K562 (cell line): ENCODE measurements around the gene CUEDC2. TPM values are rescaled to one million over a fixed set of nuclear protein-coding genes. Genes with fewer than 3 reads are reported as not detected.
A peak's percentile ranks its signal among the peaks of the same experiment; 100 is the strongest.

ENCODE experiments used
- CBX3 ChIP-seq, 2 experiments: IDR thresholded peaks; 1 replicate in 1 of 2; 2 replicates in 1 of 2; pipeline ENCODE4 v1.6.1; 2012; ENCODE audit warnings: inconsistent platforms in 2 of 2, low read length in 2 of 2, borderline replicate concordance in 1 of 2, control low read depth in 1 of 2
- CXXC5 ChIP-seq: fragments of 250-450 bp; sonication (Bioruptor Pico); IDR thresholded peaks from 2 replicates; pipeline ENCODE4 v1.8.0; 2022; ENCODE audit warnings: inconsistent platforms, mild to moderate bottlenecking, moderate library complexity
- LCOR ChIP-seq: sonication (generic); formaldehyde crosslinking; IDR thresholded peaks from 2 replicates; pipeline ENCODE4 v1.8.0; 2022; ENCODE audit warnings: mild to moderate bottlenecking, missing genetic modification reagents
- MED1 ChIP-seq: sonication (generic); formaldehyde crosslinking; IDR thresholded peaks from 2 replicates; pipeline ENCODE4 v1.8.1; 2023; ENCODE audit warnings: missing genetic modification reagents, borderline replicate concordance
- MXI1 ChIP-seq: IDR thresholded peaks from 2 replicates; pipeline ENCODE4 v1.6.1; 2011; ENCODE audit warnings: low read depth, mild to moderate bottlenecking, improper control_type of control experiment, low read length
- NBN ChIP-seq: fragments of 450-650 bp; IDR thresholded peaks from 2 replicates; pipeline ENCODE4 v1.6.1; 2016; ENCODE audit warnings: low read depth, mild to moderate bottlenecking
- NCOA6 ChIP-seq: fragments of 450-650 bp; IDR thresholded peaks from 2 replicates; pipeline ENCODE4 v1.6.1; 2017; ENCODE audit warnings: mild to moderate bottlenecking
- NFIX ChIP-seq: fragments of 250-450 bp; sonication (Bioruptor Pico); IDR thresholded peaks from 2 replicates; pipeline ENCODE4 v1.4.0; 2020; ENCODE audit warnings: low read depth, mild to moderate bottlenecking, moderate library complexity
- SMARCA5 ChIP-seq: fragments of 450-650 bp; IDR thresholded peaks from 2 replicates; pipeline ENCODE4 v1.6.1; 2016
- SNIP1 ChIP-seq: fragments of 450-650 bp; IDR thresholded peaks from 2 replicates; pipeline ENCODE4 v1.7.1; 2017; ENCODE audit warnings: low read depth, mild to moderate bottlenecking
- STAT5A ChIP-seq: IDR thresholded peaks from 2 replicates; pipeline ENCODE4 v1.6.1; 2012; ENCODE audit warnings: low read length, inconsistent platforms, borderline replicate concordance
- TARDBP ChIP-seq: fragments of 450-650 bp; IDR thresholded peaks from 2 replicates; pipeline ENCODE4 v1.6.1; 2016
- TEAD1 ChIP-seq, 2 experiments: fragments of 450-650 bp in 1 of 2; sonication (generic) in 1 of 2; formaldehyde crosslinking; IDR thresholded peaks; 2 replicates each; pipeline versions ENCODE4 v1.4.0 to v1.8.0; 2020 to 2022; ENCODE audit warnings: mild to moderate bottlenecking in 2 of 2, missing genetic modification reagents in 1 of 2
- TSC22D4 ChIP-seq: fragments of 450-650 bp; IDR thresholded peaks from 2 replicates; pipeline ENCODE4 v1.6.1; 2016; ENCODE audit warnings: missing genetic modification characterization, missing biosample characterization, control low read depth
- YBX1 ChIP-seq: fragments of 450-650 bp; IDR thresholded peaks from 2 replicates; pipeline ENCODE4 v1.7.1; 2016; ENCODE audit warnings: mild to moderate bottlenecking
- ZNF212 ChIP-seq: fragments of 450-650 bp; formaldehyde crosslinking; IDR thresholded peaks from 2 replicates; pipeline ENCODE4 v1.4.0; 2020; ENCODE audit warnings: mild to moderate bottlenecking
- ZNF280A ChIP-seq: fragments of 450-650 bp; IDR thresholded peaks from 2 replicates; pipeline ENCODE4 v1.6.1; 2018; ENCODE audit warnings: mild to moderate bottlenecking, low read depth; ENCODE audit not compliant: partially characterized antibody
- ZNF3 ChIP-seq: fragments of 250-450 bp; sonication (Bioruptor Pico); IDR thresholded peaks from 2 replicates; pipeline ENCODE4 v1.5.0; 2021; ENCODE audit warnings: mild to moderate bottlenecking, moderate library complexity
- ZNF436 ChIP-seq: fragments of 250-450, 450-650 bp; sonication (Bioruptor Pico); formaldehyde crosslinking; IDR thresholded peaks from 2 replicates; pipeline ENCODE4 v1.7.0; 2020; ENCODE audit warnings: mild to moderate bottlenecking
- ZNF668 ChIP-seq: fragments of 250-450 bp; sonication (Bioruptor Pico); IDR thresholded peaks from 2 replicates; pipeline ENCODE4 v1.8.0; 2022; ENCODE audit warnings: mild to moderate bottlenecking, inconsistent platforms
- polyA plus RNA-seq, 8 experiments: library from polyadenylated mRNA; depleted of rRNA in 4 of 8; stranded (reverse) in 5 of 8; unstranded in 3 of 8; fragments of >200 nt; fragmentation: Nextera tagmentation in 2 of 8; fragmentation: Illumina TruSeq in 1 of 8; extraction: Ambion mirVana in 2 of 8; extraction: Trizol in 1 of 8; gene quantifications; 2 replicates each; pipeline versions ENCODE4 v1.2.1 to v1.2.3, GENCODE V29; 2011 to 2014; ENCODE audit warnings: inconsistent platforms in 1 of 8, missing spikeins in 1 of 8
- total RNA-seq, 7 experiments: library from RNA; depleted of rRNA in 6 of 7; stranded (reverse); fragments of >200 nt in 6 of 7; fragmentation: Illumina TruSeq in 2 of 7; extraction: Trizol in 2 of 7; gene quantifications; 2 replicates each; pipeline versions ENCODE4 v1.2.1 to v1.2.3, GENCODE V29; 2011 to 2021; ENCODE audit warnings: low replicate concordance in 1 of 7
- TF ChIP-seq, protein P1 (sequence below): fragments of 450-650 bp; IDR thresholded peaks from 2 replicates; pipeline ENCODE4 v1.6.1; 2017; ENCODE audit warnings: antibody characterized with exemption, mild to moderate bottlenecking
- TF ChIP-seq, protein P2 (sequence below): fragments of 450-650 bp; formaldehyde crosslinking; IDR thresholded peaks from 2 replicates; pipeline ENCODE4 v1.4.0; 2020; ENCODE audit warnings: mild to moderate bottlenecking, moderate library complexity

Gene CUEDC2
- total and polyA plus RNA-seq, 9 of the 15 experiments (the other 6 are each of a cell fraction or from before 2014, with no cell fraction given): 8.5 to 48.9 (median 27.4) TPM

DNA sequence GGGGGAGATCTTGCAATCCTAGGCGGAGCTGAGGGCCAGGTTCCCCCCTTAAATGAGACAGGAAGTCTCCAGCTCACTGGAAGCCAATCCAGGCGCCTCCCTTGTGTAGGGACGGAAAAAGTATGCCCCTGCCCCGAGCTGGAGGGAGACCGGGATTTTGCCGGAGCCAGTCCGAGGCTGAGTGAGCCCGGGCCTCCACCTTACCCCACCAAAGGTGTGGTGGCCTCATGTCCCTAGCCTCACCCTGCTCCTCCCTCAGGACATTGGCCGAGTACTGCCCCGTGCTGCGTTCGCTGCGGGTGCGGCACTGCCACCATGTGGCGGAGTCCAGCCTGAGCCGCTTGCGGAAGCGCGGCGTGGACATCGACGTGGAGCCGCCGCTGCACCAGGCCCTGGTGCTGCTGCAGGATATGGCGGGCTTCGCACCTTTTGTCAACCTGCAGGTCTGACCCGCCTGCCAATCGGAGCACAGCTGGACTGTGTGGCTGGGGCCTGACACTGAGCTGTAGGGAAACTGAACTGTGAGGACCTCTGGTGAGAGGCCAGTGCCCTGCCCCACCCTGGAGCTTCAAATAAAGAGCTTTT is 9.7 kb downstream of the CUEDC2 start (continued):
- TF ChIP-seq ZNF3: no peak
- TF ChIP-seq ZNF280A: no peak
- no peak for TF ChIP-seq LCOR
- no peak for TF ChIP-seq MED1 (CRISPR knock-in tag)
- TF ChIP-seq SMARCA5: no peak
- no peak for TF ChIP-seq TARDBP
- TF ChIP-seq SNIP1: no peak
- no peak for TF ChIP-seq YBX1
- TF ChIP-seq CBX3 (IDR thresholded peaks at IDR 0.05; ENCODE audit: borderline replicate concordance in 1 of 2, low read length in 2 of 2): peak in 1 of 2 experiments; percentile 88; a peak in 1 of 3 replicates
- TF ChIP-seq ZNF668 (CRISPR knock-in tag): no peak
- no peak for TF ChIP-seq TSC22D4 (tag)
- TF ChIP-seq CXXC5 (CRISPR knock-in tag): peak; percentile 90
- TF ChIP-seq NBN: 0 out of 2 replicates have a peak, but pooled peaks have one; percentile 38
- peak; percentile 24; the same call in 1 of the 2 replicates for TF ChIP-seq MXI1
- TF ChIP-seq NCOA6: no peak
- no peak for TF ChIP-seq NFIX (CRISPR knock-in tag)
- no peak for TF ChIP-seq STAT5A
- TF ChIP-seq TEAD1 (CRISPR knock-in tag; IDR thresholded peaks at IDR 0.05): peak in 1 of 2 experiments; percentile 62; a peak in 2 of 4 replicates
- TF ChIP-seq, protein P1, sequence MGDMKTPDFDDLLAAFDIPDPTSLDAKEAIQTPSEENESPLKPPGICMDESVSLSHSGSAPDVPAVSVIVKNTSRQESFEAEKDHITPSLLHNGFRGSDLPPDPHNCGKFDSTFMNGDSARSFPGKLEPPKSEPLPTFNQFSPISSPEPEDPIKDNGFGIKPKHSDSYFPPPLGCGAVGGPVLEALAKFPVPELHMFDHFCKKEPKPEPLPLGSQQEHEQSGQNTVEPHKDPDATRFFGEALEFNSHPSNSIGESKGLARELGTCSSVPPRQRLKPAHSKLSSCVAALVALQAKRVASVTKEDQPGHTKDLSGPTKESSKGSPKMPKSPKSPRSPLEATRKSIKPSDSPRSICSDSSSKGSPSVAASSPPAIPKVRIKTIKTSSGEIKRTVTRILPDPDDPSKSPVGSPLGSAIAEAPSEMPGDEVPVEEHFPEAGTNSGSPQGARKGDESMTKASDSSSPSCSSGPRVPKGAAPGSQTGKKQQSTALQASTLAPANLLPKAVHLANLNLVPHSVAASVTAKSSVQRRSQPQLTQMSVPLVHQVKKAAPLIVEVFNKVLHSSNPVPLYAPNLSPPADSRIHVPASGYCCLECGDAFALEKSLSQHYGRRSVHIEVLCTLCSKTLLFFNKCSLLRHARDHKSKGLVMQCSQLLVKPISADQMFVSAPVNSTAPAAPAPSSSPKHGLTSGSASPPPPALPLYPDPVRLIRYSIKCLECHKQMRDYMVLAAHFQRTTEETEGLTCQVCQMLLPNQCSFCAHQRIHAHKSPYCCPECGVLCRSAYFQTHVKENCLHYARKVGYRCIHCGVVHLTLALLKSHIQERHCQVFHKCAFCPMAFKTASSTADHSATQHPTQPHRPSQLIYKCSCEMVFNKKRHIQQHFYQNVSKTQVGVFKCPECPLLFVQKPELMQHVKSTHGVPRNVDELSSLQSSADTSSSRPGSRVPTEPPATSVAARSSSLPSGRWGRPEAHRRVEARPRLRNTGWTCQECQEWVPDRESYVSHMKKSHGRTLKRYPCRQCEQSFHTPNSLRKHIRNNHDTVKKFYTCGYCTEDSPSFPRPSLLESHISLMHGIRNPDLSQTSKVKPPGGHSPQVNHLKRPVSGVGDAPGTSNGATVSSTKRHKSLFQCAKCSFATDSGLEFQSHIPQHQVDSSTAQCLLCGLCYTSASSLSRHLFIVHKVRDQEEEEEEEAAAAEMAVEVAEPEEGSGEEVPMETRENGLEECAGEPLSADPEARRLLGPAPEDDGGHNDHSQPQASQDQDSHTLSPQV: peak; percentile 88
- no peak for TF ChIP-seq ZNF436 (CRISPR knock-in tag)
- TF ChIP-seq ZNF212 (CRISPR knock-in tag): no peak
- TF ChIP-seq, protein P2, sequence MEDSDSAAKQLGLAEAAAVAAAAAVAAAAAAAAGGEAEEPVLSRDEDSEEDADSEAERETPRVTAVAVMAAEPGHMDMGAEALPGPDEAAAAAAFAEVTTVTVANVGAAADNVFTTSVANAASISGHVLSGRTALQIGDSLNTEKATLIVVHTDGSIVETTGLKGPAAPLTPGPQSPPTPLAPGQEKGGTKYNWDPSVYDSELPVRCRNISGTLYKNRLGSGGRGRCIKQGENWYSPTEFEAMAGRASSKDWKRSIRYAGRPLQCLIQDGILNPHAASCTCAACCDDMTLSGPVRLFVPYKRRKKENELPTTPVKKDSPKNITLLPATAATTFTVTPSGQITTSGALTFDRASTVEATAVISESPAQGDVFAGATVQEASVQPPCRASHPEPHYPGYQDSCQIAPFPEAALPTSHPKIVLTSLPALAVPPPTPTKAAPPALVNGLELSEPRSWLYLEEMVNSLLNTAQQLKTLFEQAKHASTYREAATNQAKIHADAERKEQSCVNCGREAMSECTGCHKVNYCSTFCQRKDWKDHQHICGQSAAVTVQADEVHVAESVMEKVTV (CRISPR knock-in tag): peak; percentile 11; the same call in 1 of the 2 replicates
